ENCODE measurements around the gene PPP6R2.

Gene PPP6R2

DNA sequence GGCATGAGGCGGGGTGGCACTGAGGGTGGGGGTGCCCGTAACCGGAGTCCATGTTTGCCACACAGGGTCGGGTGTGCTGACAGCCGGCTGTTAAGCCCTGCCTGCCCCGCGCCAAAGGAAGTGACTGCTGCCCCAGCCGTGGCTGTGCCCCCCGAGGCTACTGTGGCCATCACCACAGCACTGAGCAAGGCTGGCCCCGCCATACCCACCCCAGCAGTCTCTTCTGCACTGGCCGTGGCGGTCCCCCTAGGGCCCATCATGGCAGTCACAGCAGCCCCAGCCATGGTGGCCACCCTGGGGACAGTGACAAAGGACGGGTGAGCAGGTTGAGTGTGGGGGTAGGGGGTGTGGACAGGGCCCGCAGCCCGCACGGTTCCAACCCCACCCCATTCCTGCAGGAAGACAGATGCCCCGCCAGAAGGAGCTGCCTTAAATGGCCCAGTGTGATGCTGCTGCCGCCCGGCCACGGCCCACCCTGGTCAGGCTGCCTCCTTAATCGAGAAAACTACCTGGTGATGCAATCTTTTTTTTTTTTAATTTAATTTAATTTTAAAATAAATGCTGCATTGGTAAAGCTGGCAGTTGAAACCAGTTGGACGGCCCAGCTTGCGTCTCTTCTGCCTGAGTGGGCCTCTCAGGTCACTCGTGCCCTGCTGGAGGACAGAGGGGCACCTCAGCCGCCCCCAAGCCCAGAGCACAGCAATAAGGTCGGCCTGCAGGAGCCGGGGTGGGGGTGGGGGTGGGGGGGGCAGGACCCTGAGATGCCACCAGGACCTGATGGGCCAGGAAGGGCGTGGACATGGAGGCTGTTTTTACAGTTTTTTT is 100.9 kb downstream of the PPP6R2 start:
- no peak for DNase-seq (ENCODE audit: low read depth in 2 of 2, low spot score in 1 of 2)

DNA sequence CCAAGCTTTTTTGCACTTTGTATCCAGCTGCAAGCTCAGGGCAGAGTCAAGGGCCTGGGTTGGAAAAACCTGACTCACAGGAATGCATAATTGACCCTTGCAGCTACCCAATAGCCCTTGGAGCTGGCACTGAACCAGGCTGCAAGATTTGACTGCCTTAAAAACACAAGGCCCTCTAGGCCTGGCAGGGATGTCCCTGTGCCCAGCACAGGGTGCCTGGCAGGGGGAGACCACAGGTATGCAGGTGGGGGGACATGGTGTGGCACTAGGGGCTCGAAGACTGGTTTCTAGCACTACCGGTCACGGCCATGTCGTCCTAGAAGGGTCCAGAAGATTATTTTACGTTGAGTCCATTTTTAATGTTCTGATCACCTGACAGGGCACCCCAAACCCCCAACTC is 101.5 kb downstream of the PPP6R2 start:
- no peak for DNase-seq (ENCODE audit: low read depth in 2 of 2, low spot score in 1 of 2)

DNA sequence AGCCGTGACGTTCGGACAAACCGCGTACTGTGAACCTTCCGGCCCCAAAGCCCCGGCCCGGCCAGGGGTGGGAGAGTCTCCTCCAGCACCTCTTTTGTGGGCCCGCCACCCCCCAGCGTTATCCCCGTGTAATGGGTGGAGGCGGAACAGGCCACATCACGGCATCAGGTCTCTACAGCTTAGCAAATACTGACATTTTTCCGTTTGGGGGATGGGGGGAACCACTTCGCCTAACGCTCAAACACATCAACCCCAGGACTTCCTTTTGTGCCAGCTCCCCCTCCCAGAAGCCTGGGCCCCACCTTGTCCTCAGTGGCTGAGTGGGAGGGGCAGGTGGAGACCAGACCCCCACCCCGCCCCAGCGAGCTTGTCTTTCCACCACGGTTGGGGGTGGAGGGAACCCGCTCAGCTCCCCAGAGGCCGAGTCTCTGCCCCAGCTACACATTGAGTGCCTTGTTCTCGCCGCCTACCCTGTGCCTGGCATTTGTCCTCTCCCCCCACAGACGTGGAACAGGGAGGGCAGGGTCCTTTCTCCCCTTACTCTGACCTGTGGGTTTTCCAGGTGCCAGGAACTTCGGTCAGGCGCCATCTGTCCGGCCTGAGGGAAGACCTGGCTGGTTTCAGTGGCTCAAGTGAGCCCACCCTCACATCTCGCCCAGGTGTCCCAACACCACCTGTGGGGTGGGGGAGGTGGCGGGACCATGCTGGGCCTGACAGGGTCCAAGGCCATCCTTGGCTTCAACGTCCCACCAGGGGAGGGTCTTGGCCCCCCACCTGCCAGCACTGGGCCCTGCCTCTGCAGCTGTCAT is 102.1 kb downstream of the PPP6R2 start:
- peak in 1 of 2 donors; percentile 21 for DNase-seq (ENCODE audit: low read depth in 2 of 2, low spot score in 1 of 2)

DNA sequence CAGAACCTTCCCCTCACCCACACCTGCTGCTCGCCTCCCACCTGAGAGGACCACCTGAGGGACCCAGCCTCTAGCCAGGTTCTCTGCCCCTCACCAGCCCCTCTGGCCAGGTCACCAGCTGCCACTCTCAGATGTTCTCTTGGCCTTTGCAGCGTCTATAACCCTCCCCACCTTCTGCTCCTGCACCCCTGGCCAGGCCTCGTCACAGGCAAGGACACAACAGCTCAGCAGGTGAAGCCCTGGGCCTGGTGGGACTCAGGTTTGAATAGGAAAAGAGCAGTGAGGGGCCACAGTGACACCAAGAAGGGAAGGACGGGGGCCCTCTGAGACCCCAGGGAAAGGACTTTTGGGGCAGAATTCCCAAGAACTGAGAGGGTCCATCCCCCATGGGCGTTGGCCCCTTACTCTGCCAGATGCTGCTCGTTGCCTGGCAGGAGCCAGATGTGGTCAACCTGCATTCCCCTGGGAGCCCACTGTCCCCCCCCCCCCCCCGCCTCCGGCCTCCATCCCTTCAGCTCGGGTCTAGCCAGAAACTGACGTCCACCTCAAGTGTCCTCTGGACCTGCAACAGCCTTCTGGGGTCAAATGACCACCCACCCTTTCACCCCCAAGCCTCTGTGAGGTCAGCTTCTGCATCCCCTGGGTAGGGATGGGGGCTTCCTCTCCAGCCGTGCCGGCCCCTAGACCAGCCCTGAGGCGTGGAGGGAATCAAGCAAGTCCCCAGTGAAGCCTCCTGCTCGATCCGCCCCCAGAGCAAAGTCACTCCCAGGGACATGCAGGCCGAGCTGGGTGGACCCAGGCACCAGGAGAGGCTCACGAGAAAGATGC is 103.0 kb downstream of the PPP6R2 start:
- no peak for DNase-seq (ENCODE audit: low read depth in 2 of 2, low spot score in 1 of 2)

DNA sequence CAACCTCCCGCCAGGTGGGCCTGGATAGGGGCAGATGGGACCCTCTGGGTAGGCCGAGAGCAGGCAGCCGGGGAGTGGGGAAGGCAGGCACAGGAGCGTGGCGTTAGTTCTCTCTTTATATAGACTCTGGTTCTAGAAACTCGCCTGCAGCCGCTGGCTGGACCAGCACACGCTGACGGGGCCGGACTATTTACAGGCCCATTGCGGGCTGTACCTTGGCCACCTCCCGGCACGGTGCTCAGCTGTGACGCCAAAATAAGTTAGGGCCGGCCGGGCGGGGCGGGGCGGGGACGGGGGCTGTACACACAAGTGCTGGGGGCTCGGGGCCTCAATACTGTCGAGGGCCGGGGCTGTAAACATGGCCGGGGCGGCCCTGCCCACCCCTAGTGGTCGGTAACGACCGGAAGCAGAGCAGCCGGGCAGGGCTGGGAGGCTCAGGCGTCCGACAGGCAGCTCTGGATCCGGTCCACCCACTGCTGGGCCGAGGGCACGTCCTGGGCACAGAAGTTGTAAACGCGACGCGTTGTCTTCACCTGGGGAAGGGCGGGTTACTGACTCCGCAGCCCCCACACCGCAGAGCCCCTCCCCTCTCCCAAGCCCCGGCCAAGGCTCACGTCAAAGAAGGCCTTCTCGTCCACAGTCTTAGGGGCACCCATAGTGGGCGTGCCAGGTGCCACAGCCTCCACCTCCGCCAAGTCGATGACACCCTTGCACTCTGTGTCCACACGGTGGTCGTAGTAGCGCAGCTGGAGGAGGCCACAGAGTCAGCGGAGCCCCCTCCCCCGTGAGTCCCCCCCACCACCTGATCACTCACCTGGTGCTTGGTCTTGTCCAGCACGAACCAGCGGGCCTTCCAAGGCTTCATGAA is 103.8 kb downstream of the PPP6R2 start:
- no peak for DNase-seq (ENCODE audit: low read depth in 2 of 2, low spot score in 1 of 2)

DNA sequence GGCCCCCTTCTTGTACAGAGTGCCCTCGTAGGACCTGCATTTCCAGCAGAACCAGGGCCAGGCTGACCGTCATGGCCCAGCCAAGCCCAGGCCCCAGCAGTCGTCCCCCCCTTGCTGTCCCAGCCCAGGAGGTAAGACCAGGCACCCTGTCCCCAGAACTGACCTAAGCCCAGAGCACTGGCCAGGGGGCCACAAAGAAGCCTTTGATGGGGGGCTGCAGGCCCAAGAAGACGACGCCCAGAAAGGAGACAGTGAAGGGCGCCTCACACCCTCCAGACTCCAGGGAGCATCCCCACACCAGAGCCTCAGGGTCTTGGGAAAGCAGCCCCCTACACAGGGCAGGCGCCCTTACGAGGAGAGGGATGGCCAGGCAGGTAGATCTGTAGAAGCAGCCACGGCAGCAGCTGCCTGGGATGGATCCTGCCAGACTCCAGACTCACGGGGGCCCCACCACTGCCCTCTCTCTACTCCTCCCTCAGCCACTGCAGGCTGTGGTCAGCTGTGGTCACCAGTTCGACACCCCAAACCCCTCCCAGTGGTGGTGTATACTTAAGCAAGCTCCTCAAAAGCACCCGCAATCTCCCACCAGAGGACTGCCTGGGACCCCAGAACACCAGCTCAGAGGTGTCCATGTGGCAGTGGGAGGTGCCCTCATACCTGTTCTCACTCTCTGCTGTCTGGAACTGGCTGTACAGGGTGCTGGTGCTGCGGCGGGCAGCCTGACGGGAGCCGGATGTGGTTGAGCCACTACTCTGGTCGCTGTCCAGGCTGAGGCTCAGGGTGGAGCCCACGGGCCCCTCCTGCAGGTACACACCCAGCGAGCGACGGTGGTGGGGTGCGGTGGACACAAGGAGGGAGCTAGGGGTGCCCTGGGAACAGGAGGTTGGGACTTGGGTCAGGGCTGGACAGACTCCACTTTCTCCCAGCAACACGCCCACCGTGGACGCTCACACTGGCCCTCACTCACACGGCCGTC is 104.7 kb downstream of the PPP6R2 start:
- no peak for DNase-seq (ENCODE audit: low read depth in 2 of 2, low spot score in 1 of 2)

DNA sequence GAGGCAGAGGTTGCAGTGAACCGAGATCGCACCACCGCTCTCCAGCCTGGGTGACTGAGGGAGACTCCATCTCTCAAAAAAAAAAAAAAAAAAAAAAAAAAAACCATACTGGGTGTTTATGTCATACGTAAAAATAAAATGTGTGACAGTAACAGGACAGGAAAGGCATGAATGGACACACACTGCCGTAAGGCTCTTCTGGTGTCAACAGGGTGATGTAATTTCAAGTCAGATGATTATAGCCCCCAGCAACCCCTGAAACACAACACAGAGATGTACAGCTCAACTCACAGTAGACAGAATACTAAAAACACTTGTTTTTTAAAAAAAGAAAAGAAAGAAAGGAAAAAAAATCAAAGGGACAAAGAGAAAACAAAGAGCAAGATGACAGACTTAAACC is 109.5 kb downstream of the PPP6R2 start:
- DNase-seq (ENCODE audit: low read depth in 2 of 2, low spot score in 1 of 2), result no peak

DNA sequence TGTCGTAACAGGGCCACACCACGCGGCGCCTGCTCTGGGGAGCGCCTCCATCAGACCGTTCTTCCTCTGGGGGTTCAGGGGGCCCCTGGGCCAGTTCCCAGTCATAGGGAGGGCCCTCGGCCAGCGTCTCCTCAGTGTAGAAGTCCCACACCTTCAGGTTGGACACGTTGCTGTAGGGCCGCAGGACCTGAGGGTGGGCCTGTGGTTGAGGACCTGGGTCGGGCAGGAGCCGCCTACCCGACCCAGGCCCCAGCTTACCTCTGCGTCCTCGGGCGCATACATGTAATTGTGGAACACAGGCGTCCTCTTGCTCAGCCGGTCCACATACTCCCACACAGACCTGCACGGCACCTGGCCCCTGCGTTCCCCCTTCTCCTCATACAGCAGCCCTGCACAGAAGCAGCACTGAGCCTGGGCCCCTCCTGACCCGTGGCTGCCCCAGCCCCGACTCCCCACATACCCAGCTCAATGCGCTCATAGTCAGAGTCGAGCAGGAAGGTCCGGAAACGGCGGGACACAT is 111.5 kb downstream of the PPP6R2 start:
- no peak for DNase-seq (ENCODE audit: low read depth in 2 of 2, low spot score in 1 of 2)

DNA sequence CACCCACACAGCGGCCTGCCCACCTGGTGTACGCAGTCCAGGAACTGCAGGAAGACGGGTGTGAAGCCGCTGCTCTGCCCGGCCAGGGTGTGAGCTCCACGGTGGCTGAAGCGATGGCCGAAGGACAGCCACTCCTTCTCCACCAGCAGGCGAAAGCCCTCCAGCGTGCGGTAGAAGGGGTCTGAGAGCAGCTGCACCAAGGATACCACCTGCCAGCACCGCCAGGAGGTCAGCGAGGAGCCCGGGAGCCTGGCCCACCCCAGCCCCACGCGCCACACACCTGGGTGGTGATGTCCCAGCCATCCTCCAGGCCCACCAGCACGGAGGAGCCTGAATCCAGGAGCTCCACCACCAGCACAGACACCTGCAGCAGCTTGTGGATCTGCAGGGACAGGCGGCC is 112.1 kb downstream of the PPP6R2 start:
- DNase-seq (ENCODE audit: low read depth in 2 of 2, low spot score in 1 of 2), result no peak

DNA sequence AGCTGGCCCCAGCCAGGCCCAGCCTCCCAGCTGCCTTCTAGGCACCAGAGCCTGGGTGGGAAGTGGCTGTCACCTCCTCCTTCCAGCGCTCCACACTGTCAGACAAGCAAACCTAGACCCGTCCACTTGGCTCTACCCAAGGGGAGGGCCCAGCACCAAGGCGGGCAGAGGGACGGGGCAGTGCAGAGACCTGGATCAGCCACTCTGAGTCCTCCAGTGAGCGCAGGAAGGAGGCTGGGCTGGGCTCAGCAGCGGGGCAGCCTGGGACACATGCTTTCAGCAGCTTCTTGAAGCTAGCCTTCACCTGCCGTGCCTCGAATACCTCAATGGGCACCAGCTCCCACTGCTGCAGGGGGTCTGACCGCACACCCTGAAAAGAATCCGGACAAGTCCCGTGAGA is 112.9 kb downstream of the PPP6R2 start:
- DNase-seq (ENCODE audit: low read depth in 2 of 2, low spot score in 1 of 2), result no peak

DNA sequence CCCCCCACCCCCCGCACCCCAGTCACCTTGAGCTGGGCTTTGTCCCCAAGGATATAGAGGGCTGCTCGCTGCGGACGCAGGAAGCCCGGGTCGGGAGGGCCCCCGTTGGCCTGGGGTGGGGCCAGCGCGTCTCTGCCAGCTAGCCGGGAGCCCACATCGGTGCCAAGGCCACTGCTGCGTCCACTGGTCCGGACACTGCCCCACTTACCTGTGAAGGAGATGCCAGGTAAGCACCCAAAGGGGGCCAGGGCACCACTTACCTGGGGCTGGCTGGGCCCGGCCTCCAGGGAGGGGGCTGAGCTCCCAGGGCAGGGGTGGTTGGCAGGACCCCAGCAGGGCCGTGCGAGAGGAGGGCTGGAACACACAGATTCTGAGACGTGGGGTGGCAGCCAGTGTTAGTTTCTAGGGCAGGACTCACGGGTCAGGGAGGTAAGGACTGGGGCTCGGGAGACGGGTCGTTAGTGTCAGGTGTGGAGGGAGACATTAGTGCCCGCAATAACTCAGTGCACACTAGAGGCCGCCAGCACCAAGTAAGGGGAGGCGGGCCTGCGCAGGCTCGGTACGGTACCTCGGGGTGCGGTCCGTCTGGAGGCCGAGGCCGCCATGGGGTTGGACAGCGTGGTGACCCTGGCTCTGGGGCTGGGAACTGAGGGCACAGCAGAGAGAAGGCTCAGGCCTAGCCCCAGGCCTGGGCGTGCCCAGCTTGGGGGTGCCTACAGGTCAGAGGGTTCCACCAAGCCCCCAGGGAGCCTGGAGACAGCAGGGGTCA is 113.5 kb downstream of the PPP6R2 start:
- no peak for DNase-seq (ENCODE audit: low read depth in 2 of 2, low spot score in 1 of 2)

DNA sequence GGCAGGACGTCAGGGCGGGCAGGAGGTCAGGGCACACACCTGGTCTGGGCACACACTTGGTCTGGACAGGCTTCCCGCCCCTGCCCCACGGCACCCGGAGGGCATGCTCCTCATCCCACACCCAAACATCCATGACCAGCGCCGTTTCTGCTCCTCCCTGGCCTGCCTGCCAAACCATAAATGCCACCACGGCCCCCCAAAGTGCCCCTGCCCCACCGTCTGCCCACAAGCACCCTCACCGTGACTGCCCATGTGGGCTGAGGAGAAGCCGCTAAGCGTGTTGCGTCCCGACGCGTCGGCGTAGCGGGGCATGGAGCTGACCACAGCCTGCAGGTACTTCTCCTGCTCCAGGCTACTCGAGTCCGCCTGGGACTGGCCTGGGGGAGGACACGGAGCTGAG is 115.9 kb downstream of the PPP6R2 start:
- DNase-seq (ENCODE audit: low read depth in 2 of 2, low spot score in 1 of 2), result no peak

DNA sequence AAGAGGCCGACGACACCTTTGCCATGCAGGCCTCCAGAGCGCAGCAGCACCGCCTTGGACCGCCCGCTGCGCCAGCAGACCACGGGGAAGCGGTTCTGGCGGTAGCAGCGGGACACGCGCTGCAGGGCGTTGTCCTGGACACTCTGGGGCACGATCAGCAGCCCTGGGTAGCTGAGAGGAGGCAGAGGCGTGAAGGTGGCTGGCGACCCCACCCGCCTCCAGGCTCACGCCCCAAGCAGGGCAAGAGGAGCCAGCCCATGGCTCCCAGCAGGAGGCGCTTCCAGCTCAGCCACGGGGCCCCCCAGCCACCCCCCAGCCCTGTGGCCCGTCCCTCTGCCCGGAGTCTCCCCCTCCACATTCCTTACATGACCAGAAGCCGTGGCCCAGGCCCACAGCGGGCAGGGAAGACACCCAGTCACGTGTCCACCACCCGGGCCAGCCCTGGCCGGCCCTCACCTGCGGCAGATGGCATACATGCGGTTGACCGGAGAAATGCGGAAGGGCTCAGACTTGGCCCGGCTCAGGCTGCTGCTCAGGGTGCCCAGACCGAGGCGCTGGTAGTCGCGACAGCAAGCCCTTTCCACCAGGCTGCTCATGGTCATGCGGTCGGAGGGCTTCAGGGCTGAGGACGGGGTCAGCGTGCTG is 116.5 kb downstream of the PPP6R2 start:
- DNase-seq (ENCODE audit: low read depth in 2 of 2, low spot score in 1 of 2), result no peak

DNA sequence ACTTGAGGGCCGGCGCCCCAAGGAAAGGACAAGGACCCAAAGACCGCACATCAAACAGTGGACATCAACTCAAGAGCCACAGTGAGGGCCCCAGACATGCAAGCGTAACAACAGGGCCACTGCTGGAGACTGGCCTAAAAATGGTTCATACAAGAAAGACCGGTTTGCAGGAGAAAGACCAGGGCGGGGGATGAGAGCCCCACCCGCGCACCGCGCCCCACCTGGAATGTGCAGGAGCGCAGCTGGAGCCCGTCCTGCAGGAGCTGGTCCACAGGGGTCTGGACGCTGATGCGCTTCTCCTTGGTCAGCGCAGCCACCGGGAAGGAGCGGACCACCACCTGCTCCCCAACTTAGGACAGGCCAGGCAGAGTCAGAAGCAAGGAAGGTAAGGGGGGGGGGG is 117.8 kb downstream of the PPP6R2 start:
- no peak for DNase-seq (ENCODE audit: low read depth in 2 of 2, low spot score in 1 of 2)

DNA sequence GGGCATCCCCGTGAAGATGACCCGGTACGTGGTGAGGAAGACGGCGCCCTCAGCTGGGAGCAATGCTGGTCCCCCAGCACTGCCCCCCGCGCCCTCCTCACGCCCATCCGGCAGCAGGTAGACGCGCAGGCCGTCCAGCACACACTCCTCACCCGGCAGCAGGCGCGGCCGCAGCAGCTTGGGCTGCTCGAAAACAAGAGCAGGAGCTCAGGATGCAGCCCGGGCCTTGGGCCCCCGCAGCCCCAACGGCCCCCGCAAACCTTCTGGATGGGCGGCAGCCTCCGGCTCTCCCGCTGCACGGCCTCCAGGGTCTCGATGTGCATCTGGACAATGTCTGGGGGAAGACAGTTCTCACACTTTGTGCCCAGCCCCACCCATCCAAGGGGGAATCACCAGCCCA is 118.4 kb downstream of the PPP6R2 start:
- DNase-seq (ENCODE audit: low read depth in 2 of 2, low spot score in 1 of 2), result no peak

DNA sequence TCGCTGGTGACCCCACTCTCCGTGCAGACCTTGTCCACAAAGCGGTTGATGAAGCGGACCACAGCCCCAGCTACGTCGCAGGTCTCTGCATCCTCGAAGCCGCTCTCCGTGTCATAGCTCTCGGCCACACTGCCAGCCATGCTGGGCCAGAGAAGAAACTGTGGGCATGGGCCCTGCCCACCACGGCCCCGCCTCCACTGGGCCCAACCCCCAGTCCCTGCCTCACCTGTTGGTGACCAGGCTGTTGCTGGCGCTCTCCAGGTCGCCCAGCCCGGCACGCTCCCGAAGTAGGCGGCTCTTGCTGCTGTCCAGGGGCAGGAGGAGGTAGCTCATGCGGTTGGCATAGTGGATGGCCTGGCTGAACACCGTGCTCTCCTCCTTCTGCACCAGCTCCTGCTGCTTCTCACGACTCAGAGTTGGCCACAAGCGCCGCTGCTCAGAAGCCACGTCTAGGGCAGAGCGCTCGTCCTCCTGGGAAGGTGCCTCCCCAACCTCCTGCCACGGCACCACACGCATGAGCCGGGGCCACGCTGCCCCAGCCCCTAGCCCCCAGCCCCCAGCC is 118.9 kb downstream of the PPP6R2 start:
- DNase-seq (ENCODE audit: low read depth in 2 of 2, low spot score in 1 of 2), result no peak

DNA sequence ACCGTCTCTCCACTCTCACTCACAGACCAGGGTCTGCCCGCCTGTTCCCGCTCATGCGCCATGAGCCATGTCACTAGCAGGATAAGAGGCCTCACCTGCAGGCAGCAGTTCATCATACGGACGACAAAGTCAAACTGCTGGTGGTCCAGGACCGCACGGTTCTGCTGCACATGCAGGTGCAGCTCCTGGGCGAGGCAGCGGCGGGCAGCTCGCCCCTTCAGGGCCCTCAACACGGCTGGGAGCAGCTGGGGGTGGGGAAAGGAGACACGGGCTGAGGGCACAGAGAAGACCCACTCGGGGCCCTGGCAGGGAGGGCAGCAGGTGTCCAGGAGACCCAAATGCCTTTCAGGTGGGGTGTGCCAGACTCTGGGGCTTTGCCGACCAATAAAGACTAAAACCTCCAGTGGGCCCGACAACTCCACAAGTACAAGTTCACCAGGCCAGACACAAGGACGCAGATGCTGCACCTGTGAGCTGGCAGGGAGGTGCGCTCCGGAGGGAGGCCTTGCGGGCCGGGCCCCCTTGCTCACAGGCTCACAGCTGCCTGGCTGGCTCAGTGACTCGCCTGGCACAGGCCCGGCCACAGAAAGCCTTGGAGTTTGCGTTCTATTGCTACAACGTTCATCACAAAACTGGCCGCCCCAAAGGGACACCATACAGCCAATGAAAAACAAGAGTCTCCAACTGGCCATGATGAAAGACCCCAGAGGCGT is 120.2 kb downstream of the PPP6R2 start:
- no peak for DNase-seq (ENCODE audit: low read depth in 2 of 2, low spot score in 1 of 2)
